Activated naive CD8-positive, alpha-beta T cell treated with anti-CD3 and anti-CD28 coated beads, Interleukin-2, amount 50 U/mL, for 16 hours (primary cell): ENCODE results near the gene CARD16.
"Not testable (repeated sequence)": the region's sequence is repeated elsewhere in the genome, so short reads cannot be mapped to it uniquely, and the experiment has no call there.

Source experiments
- DNase-seq: peaks from one replicate; pipeline ENCODE4 v3.0.0-alpha.2; 2020; ENCODE audit warnings: low read depth, low spot score

The CARD16 gene

DNA sequence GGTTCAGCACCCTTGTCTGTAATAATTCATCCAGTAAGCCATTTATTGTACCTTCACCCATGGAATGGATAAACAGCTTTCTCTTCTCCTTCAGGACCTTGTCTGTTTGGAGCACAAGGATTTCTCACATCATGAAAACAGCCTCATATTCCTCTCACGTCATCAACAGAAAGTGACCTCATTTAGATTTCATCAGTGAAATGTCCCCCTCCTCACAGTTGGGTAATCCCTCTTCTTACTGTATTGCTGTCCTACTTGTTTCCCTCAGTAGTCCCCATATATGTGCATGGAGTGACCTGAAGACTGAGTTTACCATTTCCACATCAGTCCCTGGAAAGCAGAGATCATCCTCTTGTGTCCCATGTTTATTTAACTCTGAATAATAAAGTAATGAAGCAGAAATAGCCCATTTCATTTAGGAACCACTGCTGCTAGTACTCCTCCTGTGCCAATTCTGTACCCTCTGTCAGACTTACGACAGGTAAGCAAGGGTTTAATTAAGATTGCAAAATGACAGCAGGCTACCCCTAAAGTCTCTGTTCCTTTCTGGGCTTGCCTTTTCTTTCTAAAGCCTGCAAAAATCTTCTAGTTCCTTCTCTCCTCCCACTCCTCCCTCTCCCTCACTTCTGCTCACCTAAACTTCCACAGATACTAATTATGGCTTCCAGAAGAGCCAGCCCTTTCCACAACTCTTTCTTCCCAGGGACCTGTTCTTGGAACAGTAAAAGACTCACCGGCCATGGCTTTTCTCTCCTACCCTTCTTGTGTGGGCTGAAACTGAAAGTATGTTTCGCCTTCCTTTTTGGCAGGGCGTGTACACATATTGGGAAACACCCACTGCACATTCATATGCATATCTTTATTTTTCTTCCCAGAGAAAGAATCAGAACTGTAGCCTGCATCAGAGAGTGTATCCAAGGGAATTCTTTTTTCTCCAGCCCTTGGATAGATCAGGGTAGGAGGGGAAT lies at the start of gene CARD16:
Gene CARD16 (minus strand): TSS at position 779 of the 968 bp plus-strand sequence. CDS start 38 bp downstream, at position 741.
- DNase-seq = not testable (repeated sequence)

DNA sequence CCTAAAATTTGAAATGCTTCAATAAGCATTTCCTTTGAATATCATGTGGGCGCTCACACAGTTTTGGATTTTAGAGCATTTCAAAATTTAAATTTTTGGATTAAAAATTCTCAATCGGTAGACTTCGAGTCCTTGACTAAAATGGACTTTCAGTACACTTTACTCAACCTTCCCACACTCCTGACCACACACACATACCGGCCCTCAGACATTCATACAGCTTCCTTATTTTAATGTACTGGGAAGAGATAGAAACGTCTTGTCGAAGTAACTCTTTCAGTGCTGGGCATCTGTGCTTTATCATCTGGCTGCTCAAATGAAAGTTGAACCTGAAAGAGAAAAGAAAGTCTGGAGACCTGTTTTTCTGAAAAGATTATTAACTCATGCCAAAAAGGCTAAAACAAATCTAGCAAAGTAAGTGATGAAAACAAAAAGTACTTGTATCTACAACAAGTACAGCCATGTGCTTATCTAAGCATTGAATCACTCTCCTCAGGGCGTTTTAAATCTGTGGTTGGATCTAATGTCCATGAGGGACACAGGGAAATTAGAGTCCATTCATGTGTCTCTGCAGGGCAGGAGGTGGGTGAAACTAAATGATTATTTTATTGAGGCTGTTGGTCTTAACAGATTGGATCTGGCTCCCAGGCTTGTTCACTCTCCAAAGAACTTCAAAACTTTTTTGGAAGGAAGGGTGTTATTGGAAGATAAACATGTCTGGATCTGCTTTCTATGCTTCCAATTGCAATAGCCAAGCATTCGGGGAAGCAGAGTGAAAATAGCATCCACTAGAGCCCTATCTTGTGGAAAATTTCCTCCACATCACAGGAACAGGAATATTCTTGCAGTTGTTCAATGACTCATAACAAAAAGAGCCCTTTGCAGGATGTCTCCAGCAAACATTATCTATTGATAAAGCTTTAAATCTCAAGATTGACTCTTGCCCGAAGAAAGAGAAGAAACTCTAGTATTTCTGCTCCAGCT lies 47.4 kb upstream of the CARD16 start:
- no peak for DNase-seq

DNA sequence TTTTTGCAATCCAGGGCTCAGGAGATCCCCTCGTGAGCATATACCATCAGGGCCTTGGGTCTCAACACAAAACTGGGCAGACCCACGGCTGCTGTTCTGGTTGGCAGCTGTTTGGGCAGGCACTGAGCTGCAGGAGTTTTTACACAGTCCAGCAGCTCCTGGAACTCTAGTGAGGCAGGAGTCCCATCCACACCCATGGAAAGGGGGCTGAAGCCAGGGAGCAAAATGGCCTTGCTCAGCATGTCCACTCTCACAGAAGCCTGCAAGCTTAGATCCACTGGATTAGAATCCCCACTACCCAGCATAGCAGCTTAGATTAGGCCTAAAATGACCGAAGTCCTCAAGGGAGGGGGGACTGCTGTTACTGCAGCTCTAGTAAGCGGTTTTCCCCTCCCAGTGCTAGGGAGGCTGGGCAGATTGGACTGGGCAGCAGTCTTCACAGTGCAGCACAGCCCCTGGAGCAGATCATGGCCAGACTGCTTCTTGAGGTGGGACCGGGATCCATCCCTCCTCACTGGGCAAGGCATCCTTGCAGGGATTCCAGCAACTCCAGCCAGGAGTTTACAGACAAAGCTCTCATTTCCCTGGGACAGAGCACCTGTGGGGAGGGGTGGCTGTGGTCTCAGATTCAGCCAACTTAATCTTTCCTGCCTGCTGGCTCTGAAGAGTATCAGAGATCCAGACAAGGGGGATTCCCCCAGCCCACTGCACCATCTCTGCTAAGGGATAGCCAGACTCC lies 36.4 kb upstream of the CARD16 start:
- DNase-seq = no peak

DNA sequence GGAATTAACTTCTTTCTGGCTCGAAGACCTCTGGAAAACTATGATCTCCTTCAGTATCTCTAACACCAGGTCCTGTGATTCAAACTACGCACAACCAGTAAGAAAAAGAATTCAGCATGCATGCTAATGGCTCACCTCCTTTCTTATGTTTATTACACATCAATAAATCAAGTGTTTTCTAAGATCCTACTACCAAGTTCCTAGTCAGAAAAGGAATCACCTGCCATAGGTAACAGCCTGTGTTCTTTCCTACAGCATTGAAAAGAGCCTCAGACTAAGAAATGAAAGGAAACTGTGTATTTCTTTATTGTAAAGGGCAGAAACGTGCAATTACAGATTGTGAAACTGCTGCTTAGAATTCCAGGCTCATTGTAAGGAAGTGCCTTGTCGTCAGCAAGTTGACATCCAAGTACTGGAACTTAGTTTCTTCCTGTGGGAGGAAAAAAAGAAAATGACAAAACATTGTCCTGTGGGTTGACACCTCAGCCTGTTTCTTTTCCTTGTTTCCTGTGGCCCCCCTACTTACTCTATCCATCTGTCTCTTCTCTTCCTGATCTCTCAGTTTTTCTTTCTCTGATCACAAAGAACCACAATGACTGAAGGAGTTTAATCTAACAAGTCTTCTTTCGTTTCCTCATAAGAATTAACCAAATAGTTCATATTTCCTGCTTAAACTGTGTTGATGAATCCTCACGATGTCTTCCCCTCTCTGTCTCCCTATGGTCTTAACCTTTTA lies 35.2 kb upstream of the CARD16 start:
- not testable (repeated sequence) for DNase-seq

DNA sequence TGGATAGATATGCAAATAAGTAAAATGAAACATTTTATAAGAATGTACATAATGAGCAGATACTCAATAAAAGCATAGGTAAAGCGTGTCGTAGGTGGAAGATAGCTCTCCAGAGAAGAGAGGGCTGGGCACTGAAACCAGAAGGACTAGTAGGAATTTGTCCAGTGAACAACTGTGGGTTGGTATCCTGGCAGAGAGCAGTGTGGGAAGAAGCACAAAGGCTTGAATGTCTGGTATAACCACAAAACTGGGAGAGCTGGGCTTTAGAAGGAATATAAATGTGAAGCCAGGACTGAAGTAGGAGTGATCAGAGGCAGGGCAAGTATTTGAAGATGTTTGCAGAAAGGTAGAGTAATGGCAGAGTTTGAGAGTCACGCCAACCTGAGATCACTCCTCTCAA lies 33.1 kb upstream of the CARD16 start:
- DNase-seq = no peak

DNA sequence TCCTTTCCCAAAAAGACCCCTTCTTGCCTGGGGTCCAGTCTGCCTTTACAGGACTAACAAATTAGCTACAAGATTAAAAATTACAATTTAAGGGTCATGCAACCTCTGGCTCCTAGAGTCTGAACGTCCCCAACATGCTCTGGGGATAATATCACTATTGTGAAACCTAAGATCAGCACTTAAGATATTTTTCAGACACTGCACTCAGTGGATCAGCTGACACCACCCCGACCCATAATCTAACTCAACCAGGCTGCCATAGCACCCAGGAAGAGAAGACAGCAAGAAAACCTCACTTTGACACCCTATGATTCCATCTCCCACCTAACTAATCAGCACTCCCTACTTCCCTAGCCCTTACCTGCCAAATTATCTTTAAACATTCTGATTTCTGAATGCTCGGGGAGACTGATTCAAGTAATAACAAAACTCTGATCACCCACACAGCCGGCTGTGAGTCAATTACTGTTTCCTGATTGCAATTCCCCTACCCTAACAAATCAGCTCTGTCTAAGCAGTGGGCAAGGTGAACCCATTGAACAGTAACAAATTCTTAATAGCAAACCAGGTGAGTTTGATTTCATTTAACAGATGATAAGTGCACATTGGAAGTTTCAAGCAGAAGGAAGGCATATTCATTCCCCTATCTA lies 32.1 kb upstream of the CARD16 start:
- not testable (repeated sequence) for DNase-seq

DNA sequence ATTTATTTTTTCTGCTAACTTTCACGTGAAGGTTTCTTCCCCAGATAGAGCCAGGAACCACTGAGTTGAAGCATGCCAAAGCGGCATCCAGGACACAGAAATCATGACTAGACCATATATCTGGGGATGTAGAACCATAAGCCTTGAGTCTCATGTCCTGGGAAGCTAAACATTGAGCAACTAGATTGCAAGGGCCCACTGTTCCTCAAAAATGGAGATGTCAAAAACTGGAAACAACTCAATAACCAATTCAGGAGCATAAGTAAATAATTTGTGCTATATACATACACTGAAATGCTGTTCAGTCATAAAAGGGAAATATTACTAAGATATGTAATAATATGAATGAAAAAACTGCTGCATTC lies 29.0 kb upstream of the CARD16 start:
- DNase-seq = no peak

DNA sequence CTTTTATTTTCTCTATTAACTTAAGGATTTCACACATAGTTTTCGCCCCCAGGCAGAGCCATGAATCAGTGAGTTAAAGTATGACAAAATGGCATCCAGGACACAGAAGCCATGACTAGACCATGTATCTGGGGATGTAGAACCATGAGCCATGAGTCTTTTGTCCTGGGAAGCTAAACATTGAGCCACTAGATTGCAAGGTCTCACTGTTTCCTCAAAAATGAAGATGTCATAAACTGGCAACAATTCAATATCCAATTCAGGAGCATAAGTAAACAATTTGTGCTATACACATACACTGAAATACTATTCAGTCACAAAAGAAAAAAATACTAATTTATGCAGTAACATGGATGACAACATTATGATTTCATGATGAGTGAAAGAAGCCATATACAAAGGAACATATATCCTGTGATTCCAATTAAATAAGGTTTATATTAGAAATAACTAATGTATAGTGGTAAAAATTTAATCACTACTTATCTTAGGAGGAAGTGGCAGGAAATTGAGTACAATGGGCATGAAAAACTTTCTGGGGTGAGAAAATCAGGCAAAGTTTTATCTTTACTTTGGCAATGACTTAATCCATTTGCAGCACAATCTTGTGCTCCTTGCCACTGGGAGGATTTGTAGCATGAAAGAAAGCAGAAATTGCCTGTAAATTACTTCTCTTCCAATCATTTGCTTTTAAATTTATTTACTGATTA lies 28.5 kb upstream of the CARD16 start:
- no peak for DNase-seq

DNA sequence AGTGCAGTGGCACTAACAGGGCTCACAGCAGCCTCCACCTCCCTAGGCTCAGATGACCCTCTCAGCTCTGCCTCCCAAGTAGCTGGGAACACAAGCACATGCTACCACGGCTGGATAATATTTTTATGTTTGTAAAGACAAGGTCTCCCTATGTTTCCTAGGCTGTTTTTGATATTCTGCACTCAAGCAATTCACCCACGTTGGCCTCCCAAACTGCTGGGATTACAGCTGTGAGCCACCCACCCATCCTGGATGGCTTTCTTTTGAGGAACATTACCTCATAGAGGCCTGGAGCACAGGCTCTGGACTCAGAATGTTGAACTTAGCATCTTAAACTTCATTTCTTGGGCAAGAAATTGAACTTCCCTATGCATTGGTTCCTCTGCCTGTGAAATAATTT lies 26.9 kb upstream of the CARD16 start:
- DNase-seq = not testable (repeated sequence)

DNA sequence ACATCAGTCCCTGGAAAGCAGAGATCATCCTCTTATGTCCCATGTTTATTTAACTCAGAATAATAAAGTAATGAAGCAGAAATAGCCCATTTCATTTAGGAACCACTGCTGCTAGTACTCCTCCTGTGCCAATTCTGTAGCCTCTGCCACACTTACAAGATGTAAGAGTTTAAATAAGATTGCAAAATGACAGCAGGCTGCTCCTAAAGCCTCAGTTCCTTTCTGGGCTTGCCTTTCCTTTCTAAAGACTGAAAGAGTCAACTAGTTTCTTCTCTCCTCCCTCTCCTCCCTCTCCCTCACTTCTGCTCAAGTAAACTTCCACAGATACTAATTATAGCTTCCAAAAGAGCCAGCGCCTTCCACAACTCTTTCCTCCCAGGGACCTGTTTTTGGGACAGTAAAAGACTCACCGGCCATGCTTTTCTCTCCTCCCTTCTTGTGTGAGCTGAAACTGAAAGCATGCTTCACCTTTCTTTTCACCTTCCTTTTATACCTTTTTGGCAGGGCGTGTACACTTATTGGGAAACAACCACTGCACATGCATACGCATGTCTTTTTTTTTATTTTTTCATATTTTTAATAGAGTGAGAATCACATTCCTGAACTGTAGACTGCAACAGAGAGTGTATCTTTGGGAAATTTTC lies 26.1 kb upstream of the CARD16 start:
- DNase-seq = no peak

DNA sequence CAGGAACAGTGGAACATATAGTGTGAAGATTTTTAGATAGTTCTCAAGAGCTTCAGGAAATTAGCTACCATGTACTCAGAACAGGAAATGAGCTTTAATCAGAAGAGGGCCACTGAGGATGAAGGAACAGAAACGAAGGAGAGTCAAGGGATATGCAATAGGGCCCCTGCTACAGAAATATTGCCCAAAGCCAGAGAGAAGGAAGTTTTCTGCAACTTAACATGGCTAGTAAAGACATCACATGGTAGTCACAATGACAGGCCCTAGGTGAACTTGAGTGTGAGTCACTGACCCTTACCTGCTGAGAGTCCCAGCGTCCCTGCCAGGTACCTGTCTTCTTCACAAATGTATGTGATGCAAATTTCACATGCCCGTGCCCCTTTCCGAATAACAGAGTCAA lies 25.2 kb upstream of the CARD16 start:
- no peak for DNase-seq

DNA sequence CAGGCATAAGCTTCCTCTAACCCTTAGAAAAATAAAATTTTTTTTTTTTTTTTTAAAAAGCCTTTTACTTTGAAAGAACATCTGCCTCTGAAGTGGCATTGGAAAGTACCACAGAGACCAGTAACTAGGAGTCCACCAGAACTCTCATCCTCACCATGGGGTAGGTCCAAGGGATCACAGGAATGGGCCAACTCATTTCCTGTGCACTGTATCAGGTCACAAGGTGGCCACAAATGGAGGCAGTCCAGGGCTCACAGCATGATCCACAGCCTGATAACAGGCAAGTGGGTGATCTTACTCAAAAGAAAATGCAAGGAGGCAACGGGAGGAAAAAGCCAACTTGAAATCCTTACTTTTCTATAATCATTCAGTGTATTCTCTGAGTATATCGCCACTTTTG lies 24.6 kb upstream of the CARD16 start:
- DNase-seq = not testable (repeated sequence)

DNA sequence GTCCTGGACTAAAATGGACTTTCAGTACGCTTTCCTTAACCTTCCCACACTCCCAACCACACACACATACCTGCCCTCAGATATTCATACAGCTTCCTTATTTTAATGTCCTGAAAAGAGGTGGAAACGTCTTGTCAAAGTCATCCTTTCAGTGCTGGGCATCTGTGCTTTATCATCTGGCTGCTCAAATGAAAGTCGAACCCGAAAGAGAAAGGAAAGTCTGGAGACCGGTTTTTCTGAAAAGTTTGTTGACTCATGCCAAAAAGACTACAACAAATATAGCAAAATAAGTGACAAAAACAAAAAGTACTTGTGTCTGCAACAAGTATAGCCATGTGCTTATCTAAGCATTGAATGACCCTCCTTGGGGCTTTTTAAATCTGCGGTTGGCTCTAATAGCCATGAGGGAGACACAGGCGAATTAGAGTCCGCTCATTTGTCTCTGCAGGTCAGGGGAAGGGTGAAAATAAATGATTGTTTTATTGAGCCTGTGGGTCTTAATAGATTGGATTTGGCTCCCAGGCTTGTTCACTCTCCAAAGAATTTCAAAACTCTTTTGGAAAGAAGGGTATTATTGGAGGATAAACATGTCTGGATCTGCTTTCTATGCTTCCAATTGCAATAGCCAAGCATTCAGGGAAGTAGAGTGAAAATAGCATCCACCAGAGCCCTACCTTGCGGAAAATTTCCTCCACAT lies 18.3 kb upstream of the CARD16 start:
- DNase-seq = not testable (repeated sequence)

DNA sequence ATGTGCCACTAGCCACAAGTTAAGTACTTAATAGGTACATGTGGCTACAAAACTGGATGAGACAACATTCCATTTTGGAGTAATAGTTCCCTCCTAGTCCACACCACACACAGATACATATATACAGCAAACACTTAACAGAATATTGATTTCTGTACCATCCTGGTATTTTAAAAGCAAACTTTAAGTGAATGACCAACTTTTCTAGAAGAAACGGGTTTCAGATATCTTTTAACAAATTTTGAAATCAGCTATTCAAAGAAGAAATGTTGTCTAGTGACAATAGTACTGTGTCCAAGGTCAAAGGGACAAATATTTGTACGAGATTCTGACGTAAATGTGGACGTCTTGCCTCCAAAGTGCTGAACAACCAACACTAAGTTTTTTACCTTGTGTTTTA lies 12.3 kb upstream of the CARD16 start:
- no peak for DNase-seq

DNA sequence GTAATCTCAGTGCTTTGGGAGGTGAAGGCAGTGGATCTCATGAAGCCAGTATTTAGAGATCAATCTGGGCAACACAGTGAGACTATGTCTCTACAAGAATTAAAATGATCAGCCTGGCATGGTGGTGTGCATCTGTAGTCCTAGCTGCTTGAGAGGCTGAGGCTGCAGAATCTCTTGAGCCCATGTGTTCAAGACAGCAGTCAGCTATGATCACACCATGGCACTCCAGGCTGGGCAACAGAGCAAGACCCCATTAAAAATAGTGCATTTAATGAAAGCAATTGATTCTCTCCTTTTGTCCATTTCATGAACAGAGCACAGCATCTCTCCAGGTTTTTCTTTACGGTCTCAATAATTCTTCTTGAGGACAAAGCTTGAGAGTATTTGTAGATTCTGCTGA lies 11.3 kb upstream of the CARD16 start:
- no peak for DNase-seq

DNA sequence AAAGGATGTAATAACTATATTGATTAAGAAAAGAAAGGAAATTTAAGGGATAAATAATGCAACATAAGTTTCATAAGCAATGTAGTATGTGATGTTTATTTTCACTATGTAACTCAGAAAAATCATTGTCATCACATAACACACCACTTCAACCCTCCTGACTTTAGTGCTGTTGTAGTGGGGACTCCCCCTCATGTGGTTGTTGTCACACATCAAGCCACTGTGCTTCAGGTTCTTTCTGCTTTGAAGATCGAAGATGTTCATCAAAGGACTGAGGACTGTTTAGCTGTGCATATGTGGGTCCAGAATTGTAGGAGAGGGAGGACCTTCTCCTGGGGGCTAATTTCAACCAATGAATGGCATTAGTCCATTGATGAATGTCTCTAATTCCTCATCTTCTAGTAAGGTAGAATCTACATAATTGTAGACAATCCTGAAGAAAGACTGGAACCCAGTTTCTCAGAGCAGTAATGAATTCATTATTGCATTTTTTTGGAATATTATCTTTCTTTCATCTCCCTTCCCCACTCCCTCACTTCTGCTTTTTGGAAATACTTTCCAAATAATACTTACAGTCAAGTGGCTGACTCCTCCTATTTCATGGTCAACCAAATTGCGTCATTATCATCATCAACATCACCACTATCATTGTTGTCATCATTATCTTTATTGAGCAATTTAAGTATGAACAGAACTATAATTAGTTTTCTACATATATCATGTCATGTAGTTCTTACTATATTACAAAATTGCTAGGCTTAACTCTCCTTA lies 9.8 kb upstream of the CARD16 start:
- no peak for DNase-seq

DNA sequence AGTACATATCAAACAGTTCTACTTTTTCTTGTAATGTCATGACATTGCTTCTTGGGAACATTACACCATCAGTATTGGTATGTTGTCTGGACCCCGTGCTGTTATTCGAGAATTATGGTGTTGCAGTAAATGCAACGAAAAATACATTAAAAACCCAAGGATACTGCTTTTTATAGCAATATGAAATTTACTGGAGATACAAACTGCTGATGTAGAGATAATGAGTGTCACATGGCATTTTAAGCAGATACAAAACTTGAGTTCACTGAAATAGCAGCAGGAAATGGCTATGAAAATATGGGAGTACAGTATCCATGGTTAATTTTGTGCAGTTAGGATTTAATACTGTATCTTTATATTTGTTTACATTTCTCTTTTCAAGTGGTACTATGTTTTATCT lies 7.4 kb upstream of the CARD16 start:
- DNase-seq = no peak

DNA sequence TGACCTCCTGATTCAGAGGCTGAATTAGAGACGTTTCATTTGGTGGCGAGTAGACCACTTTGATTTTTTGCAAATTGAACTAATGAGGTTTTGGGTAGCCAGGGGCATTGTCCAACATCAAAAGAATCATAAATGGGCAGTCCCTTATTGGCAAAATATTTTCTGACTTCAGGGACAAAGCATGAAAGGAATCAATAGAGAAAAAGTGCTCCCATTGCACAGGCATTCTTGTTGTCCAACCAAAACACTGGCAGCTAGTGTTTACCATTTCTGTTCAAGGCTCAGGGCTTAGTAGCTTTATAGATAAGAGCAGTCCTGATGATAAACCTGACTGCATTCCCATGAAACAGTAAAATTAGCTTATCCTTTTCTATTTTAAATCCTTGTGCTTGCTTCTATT lies 6.4 kb upstream of the CARD16 start:
- no peak for DNase-seq
